A673 (cell line): Measurements from ENCODE around the gene SLC6A2.

Experiments
- CTCF ChIP-seq: fragments of 300-800, 200-600 bp; sonication (generic); conservative IDR thresholded peaks from 2 replicates; pipeline ENCODE4 v1.5.1; 2017; ENCODE audit warnings: low read depth, mild to moderate bottlenecking, antibody characterized with exemption, low read length, moderate library complexity, mixed read lengths
- EZH2 ChIP-seq: fragments of 200-600 bp; sonication (generic); IDR thresholded peaks from 2 replicates; pipeline ENCODE4 v1.6.1; 2017; ENCODE audit warnings: borderline replicate concordance, low read depth, mild to moderate bottlenecking, mixed read lengths, antibody characterized with exemption, low read length; ENCODE audit not compliant: poor library complexity, severe bottlenecking

- TF ChIP-seq CTCF (no peak), EZH2 (no peak)
These were observed 9.7 kb downstream of the SLC6A2 start for GRCh38 chr16:55665511-55665910.
